OCI-LY7 (cell line): Measurements from ENCODE around the gene PES1. TPM values are rescaled to one million over a fixed set of nuclear protein-coding genes. Genes with fewer than 3 reads are reported as not detected.

ENCODE experiments used
- BruUV-seq: library from RNA; stranded (reverse); fragments of 400-500 nt; replicated peaks from 2 replicates; lab custom pipeline; 2021; lab: Mats Ljungman, UMichigan
- CTCF ChIA-PET: fragments of 300-600 bp; sonication (Branson Sonifier 250); formaldehyde crosslinking; loops from one replicate; lab custom pipeline; 2022; ENCODE audit warnings: antibody characterized with exemption; ENCODE audit not compliant: unreplicated experiment; lab: Charles Lee
- POLR2A ChIA-PET: fragments of 300-600 bp; sonication (Branson Sonifier 250); formaldehyde crosslinking; loops from one replicate; lab custom pipeline; 2022; ENCODE audit warnings: antibody characterized with exemption; lab: Charles Lee
- DNase-seq: peaks from one replicate; pipeline ENCODE4 v3.0.0-alpha.2; 2015; ENCODE audit warnings: low spot score
- H2AFZ ChIP-seq: fragments of 200-600 bp; sonication (generic), shearing (Covaris generic); 2 replicates; pipeline ENCODE4 v1.6.1; 2014; ENCODE audit warnings: mild to moderate bottlenecking, antibody characterized with exemption, low read length, moderate library complexity
- H3K27ac ChIP-seq: fragments of 200-600 bp; sonication (generic); 2 replicates; pipeline ENCODE4 v1.5.1; 2014; ENCODE audit warnings: mixed run types, low read depth, mild to moderate bottlenecking, moderate library complexity, low read length, inconsistent platforms; ENCODE audit not compliant: poor library complexity, severe bottlenecking
- H3K36me3 ChIP-seq: fragments of 200-600 bp; sonication (generic); 2 replicates; pipeline ENCODE4 v1.6.1; 2014; ENCODE audit warnings: mild to moderate bottlenecking, antibody characterized with exemption, low read length, moderate library complexity, mixed read lengths; ENCODE audit not compliant: insufficient read depth
- H3K4me1 ChIP-seq: fragments of 200-600 bp; sonication (generic); 2 replicates; pipeline ENCODE4 v1.5.1; 2014; ENCODE audit warnings: mild to moderate bottlenecking, low read length; ENCODE audit not compliant: insufficient read depth, poor library complexity, severe bottlenecking
- H3K4me2 ChIP-seq: fragments of 200-600 bp; sonication (generic); 2 replicates; pipeline ENCODE4 v1.6.1; 2014; ENCODE audit warnings: mild to moderate bottlenecking, low read length
- H3K4me3 ChIP-seq: fragments of 200-600 bp; sonication (generic); 2 replicates; pipeline ENCODE4 v1.5.1; 2014; ENCODE audit warnings: mild to moderate bottlenecking, low read depth, low read length; ENCODE audit not compliant: poor library complexity, severe bottlenecking
- H3K79me2 ChIP-seq: fragments of 200-600 bp; sonication (generic); 2 replicates; pipeline ENCODE4 v1.6.1; 2016; ENCODE audit warnings: low read depth, mild to moderate bottlenecking, low read length, moderate library complexity, mixed read lengths; ENCODE audit not compliant: insufficient read depth
- H3K9me2 ChIP-seq: fragments of 200-600 bp; sonication (generic); 2 replicates; pipeline ENCODE4 v1.6.1; 2016; ENCODE audit warnings: mild to moderate bottlenecking, low read length, mixed read lengths; ENCODE audit not compliant: insufficient read depth
- H3K9me3 ChIP-seq: fragments of 200-600 bp; sonication (generic); 2 replicates; pipeline ENCODE4 v1.6.1; 2014; ENCODE audit warnings: mild to moderate bottlenecking, mixed run types, low read length, mixed read lengths
- H4K20me1 ChIP-seq: fragments of 200-600 bp; sonication (generic); 2 replicates; pipeline ENCODE4 v1.6.1; 2014; ENCODE audit warnings: mild to moderate bottlenecking, antibody characterized with exemption, low read length, moderate library complexity, mixed read lengths; ENCODE audit not compliant: insufficient read depth
- CTCF ChIP-seq: fragments of 200-600 bp; sonication (generic); conservative IDR thresholded peaks from 2 replicates; pipeline ENCODE4 v1.5.1; 2014; ENCODE audit warnings: mild to moderate bottlenecking, antibody characterized with exemption, low read length, moderate library complexity, mixed read lengths
- EZH2phosphoT487 ChIP-seq: fragments of 200-600 bp; sonication (generic); IDR thresholded peaks from 2 replicates; pipeline ENCODE4 v1.6.1; 2018; ENCODE audit warnings: low read depth, borderline replicate concordance, mild to moderate bottlenecking, mixed run types, antibody characterized with exemption, low read length, moderate library complexity, mixed read lengths
- intact Hi-C: fragments of 100-400 bp; cut with micrococcal nuclease; formaldehyde crosslinking; loops from one replicate; pipeline ENCODE4 v1.10.0; 2022; ENCODE audit not compliant: unreplicated experiment
- total RNA-seq, 2 experiments: library from RNA; depleted of rRNA in 1 of 2; stranded (reverse); fragments of >200 nt in 1 of 2; shearing (Covaris generic) in 1 of 2; gene quantifications; 2 replicates each; pipeline ENCODE4 v1.2.3, GENCODE V29; 2014 to 2022

Gene PES1
- total RNA-seq, 2 experiments from 2014 or later = 78.2 to 107 TPM

- no peak for DNase-seq
- Histone ChIP-seq H3K9me2 (no peaks in the 10 kb centered on the region), H2AFZ (no peak overlapping the region), H3K9me3 (no peaks in the 10 kb centered on the region), H3K4me1 (no peaks in the 10 kb centered on the region), H3K79me2 (no peaks in the 10 kb centered on the region), H3K36me3 (no peaks in the 10 kb centered on the region), H3K4me3 (no peak overlapping the region), H4K20me1 (no peaks in the 10 kb centered on the region), H3K27ac (no peak overlapping the region), H3K4me2 (no peak overlapping the region)
- ChIA-PET CTCF (no interaction called here), POLR2A (no interaction called here)
- TF ChIP-seq EZH2phosphoT487 (no peak), CTCF (no peak)
- intact Hi-C loops = no loop called here
- no TSS peak for BruUV-seq
Measured at GRCh38 chr22:30565341-30565740, 26.4 kb downstream of the PES1 start.

- DNase-seq = no peak
- no peaks in the 10 kb centered on the region for H3K9me3 ChIP-seq
- H3K79me2 ChIP-seq = no peaks in the 10 kb centered on the region
- H3K4me2 ChIP-seq = no peak overlapping the region
- no peak for TF ChIP-seq EZH2phosphoT487
- no peak for TF ChIP-seq CTCF
- H3K27ac ChIP-seq = no peak overlapping the region
- intact Hi-C loops = no loop called here
- H2AFZ ChIP-seq = no peak overlapping the region
- no TSS peak for BruUV-seq
- no peaks in the 10 kb centered on the region for H3K9me2 ChIP-seq
- H3K4me1 ChIP-seq = no peaks in the 10 kb centered on the region
- CTCF ChIA-PET = no interaction called here
- H4K20me1 ChIP-seq = no peaks in the 10 kb centered on the region
- H3K36me3 ChIP-seq = no peaks in the 10 kb centered on the region
- POLR2A ChIA-PET = no interaction called here
- H3K4me3 ChIP-seq = no peak overlapping the region
Measured at GRCh38 chr22:30564761-30565119, 27.0 kb downstream of the PES1 start.

GRCh38 chr22:30564045-30564760, 27.5 kb downstream of the PES1 start:
- BruUV-seq = no TSS peak
- H3K4me3 ChIP-seq = no peak overlapping the region
- no peak overlapping the region for H2AFZ ChIP-seq
- no peaks in the 10 kb centered on the region for H4K20me1 ChIP-seq
- H3K27ac ChIP-seq = no peak overlapping the region
- no peak for TF ChIP-seq CTCF
- TF ChIP-seq EZH2phosphoT487 = no peak
- ChIA-PET POLR2A (no interaction called here), CTCF (no interaction called here)
- no peaks in the 10 kb centered on the region for H3K4me1 ChIP-seq
- no peak overlapping the region for H3K4me2 ChIP-seq
- no peaks in the 10 kb centered on the region for H3K36me3 ChIP-seq
- intact Hi-C loops = no loop called here
- H3K9me2 ChIP-seq = no peaks in the 10 kb centered on the region
- DNase-seq = no peak
- H3K9me3 ChIP-seq = no peaks in the 10 kb centered on the region
- no peaks in the 10 kb centered on the region for H3K79me2 ChIP-seq
